Measurements from ENCODE around the gene KLRD1.
"Not testable (repeated sequence)": the region's sequence is repeated elsewhere in the genome, so short reads cannot be mapped to it uniquely, and the experiment has no call there.

The KLRD1 gene

GRCh38 chr12:10367714-10368113 lies 60.0 kb downstream of the KLRD1 start:
- in situ Hi-C loops (cut with MboI; ENCODE audit: low sequenced_read_pairs) = not testable (repeated sequence)

GRCh38 chr12:10368206-10369171 lies 60.8 kb downstream of the KLRD1 start:
- in situ Hi-C loops (cut with MboI; ENCODE audit: low sequenced_read_pairs) = no loop called here

- in situ Hi-C loops (cut with MboI; ENCODE audit: low sequenced_read_pairs) = no loop called here
Observed at GRCh38 chr12:10369557-10370415, 62.1 kb downstream of the KLRD1 start.

- in situ Hi-C loops (cut with MboI; ENCODE audit: low sequenced_read_pairs) = not testable (repeated sequence)
Observed at GRCh38 chr12:10371893-10372535, 64.3 kb downstream of the KLRD1 start.

- in situ Hi-C loops (cut with MboI; ENCODE audit: low sequenced_read_pairs) = no loop called here
Observed at GRCh38 chr12:10372559-10372958, 64.9 kb downstream of the KLRD1 start.

- in situ Hi-C loops (cut with MboI; ENCODE audit: low sequenced_read_pairs) = no loop called here
Observed at GRCh38 chr12:10374624-10375018, 67.0 kb downstream of the KLRD1 start.

- in situ Hi-C loops (cut with MboI; ENCODE audit: low sequenced_read_pairs) = not testable (repeated sequence)
Observed at GRCh38 chr12:10378737-10379136, 71.1 kb downstream of the KLRD1 start.
